ENCODE results near the gene GSAP. TPM values are rescaled to one million over a fixed set of nuclear protein-coding genes. Genes with fewer than 3 reads are reported as not detected.
"Not testable (repeated sequence)": the region's sequence is repeated elsewhere in the genome, so short reads cannot be mapped to it uniquely, and the experiment has no call there.

Gene GSAP
- total RNA-seq, 1 donor from 2014 or later = 19.6 TPM

GRCh38 chr7:77352665-77353406 lies 63.3 kb downstream of the GSAP start:
- no peaks in the 10 kb centered on the region for H3K27me3 Mint-ChIP-seq (ENCODE audit: low read depth)
- peak overlapping the region; percentile 3 for H3K4me3 Mint-ChIP-seq
- peak overlapping the region; percentile 82 for H3K27ac Mint-ChIP-seq

GRCh38 chr7:77351539-77352004 lies 64.6 kb downstream of the GSAP start:
- Mint-ChIP-seq H3K4me3 (no peak overlapping the region), H3K27ac (peak overlapping the region; percentile 69), H3K36me3 (no peaks in the 10 kb centered on the region), H3K27me3 (ENCODE audit: low read depth) (no peaks in the 10 kb centered on the region), H3K9me3 (no peaks in the 10 kb centered on the region), H3K4me1 (peaks cover 67% of the 10 kb centered on the region)
- DNase-seq (ENCODE audit: low spot score in 2 of 2, unreplicated experiment in 2 of 2) = no peak
- TF ChIP-seq CTCF (IDR thresholded peaks at IDR 0.05; ENCODE audit: unreplicated experiment) = no peak

More at GRCh38 chr7:77352665-77353406, 63.3 kb downstream of the GSAP start:
- peaks cover 62% of the 10 kb centered on the region for H3K4me1 Mint-ChIP-seq
- no peaks in the 10 kb centered on the region for H3K36me3 Mint-ChIP-seq
- H3K9me3 Mint-ChIP-seq = no peaks in the 10 kb centered on the region
- no peak for DNase-seq (ENCODE audit: low spot score in 2 of 2, unreplicated experiment in 2 of 2)
- TF ChIP-seq CTCF (IDR thresholded peaks at IDR 0.05; ENCODE audit: unreplicated experiment) = no peak

- Mint-ChIP-seq H3K9me3 (no peaks in the 10 kb centered on the region), H3K36me3 (no peaks in the 10 kb centered on the region), H3K4me3 (no peak overlapping the region), H3K4me1 (peaks cover 51% of the 10 kb centered on the region), H3K27ac (peak overlapping the region; percentile 92), H3K27me3 (ENCODE audit: low read depth) (no peaks in the 10 kb centered on the region)
- no peak for TF ChIP-seq CTCF (IDR thresholded peaks at IDR 0.05; ENCODE audit: unreplicated experiment)
- DNase-seq (ENCODE audit: low spot score in 2 of 2, unreplicated experiment in 2 of 2) = no peak
Measured at GRCh38 chr7:77349141-77349540, 67.0 kb downstream of the GSAP start.

GRCh38 chr7:77348371-77348813 lies 67.8 kb downstream of the GSAP start:
- no peaks in the 10 kb centered on the region for H3K27me3 Mint-ChIP-seq (ENCODE audit: low read depth)
- H3K36me3 Mint-ChIP-seq = no peaks in the 10 kb centered on the region
- peak overlapping the region; percentile 92 for H3K27ac Mint-ChIP-seq
- H3K9me3 Mint-ChIP-seq = no peaks in the 10 kb centered on the region
- no peak for TF ChIP-seq CTCF (IDR thresholded peaks at IDR 0.05; ENCODE audit: unreplicated experiment)
- no peak overlapping the region for H3K4me3 Mint-ChIP-seq
- no peak for DNase-seq (ENCODE audit: low spot score in 2 of 2, unreplicated experiment in 2 of 2)
- peaks cover 43% of the 10 kb centered on the region for H3K4me1 Mint-ChIP-seq

GRCh38 chr7:77346441-77346840 lies 69.7 kb downstream of the GSAP start:
- no peak overlapping the region for H3K27ac Mint-ChIP-seq
- no peaks in the 10 kb centered on the region for H3K9me3 Mint-ChIP-seq
- no peak for TF ChIP-seq CTCF (IDR thresholded peaks at IDR 0.05; ENCODE audit: unreplicated experiment)
- DNase-seq (ENCODE audit: low spot score in 2 of 2, unreplicated experiment in 2 of 2) = no peak
- peaks cover 25% of the 10 kb centered on the region for H3K4me1 Mint-ChIP-seq
- H3K4me3 Mint-ChIP-seq = no peak overlapping the region
- H3K36me3 Mint-ChIP-seq = no peaks in the 10 kb centered on the region
- H3K27me3 Mint-ChIP-seq (ENCODE audit: low read depth) = no peaks in the 10 kb centered on the region

GRCh38 chr7:77345426-77345825 lies 70.7 kb downstream of the GSAP start:
- H3K9me3 Mint-ChIP-seq; DNase-seq (ENCODE audit: low spot score in 2 of 2, unreplicated experiment in 2 of 2); H3K36me3 Mint-ChIP-seq: not testable (repeated sequence)

More at GRCh38 chr7:77345426-77345825, 70.7 kb downstream of the GSAP start:
- peaks cover 22% of the 10 kb centered on the region for H3K4me1 Mint-ChIP-seq
- H3K27me3 Mint-ChIP-seq (ENCODE audit: low read depth); H3K27ac Mint-ChIP-seq; H3K4me3 Mint-ChIP-seq: not testable (repeated sequence)

All from mesothelial cell of epicardium (in vitro differentiated cells).